ENCODE results near the gene ITPKC. TPM values are rescaled to one million over a fixed set of nuclear protein-coding genes. Genes with fewer than 3 reads are reported as not detected.

ITPKC gene
- total RNA-seq, 1 donor from 2014 or later, result 16.5 TPM

- Mint-ChIP-seq H3K27ac (ENCODE audit: unreplicated experiment) (peak overlapping the region; percentile 100), H3K27me3 (ENCODE audit: low read depth) (no peaks in the 10 kb centered on the region), H3K4me3 (ENCODE audit: unreplicated experiment) (peak overlapping the region; percentile 97), H3K4me1 (ENCODE audit: low read depth) (peaks cover 59% of the 10 kb centered on the region), H3K36me3 (ENCODE audit: low read depth) (peaks cover 13% of the 10 kb centered on the region), H3K9me3 (ENCODE audit: low read depth) (no peaks in the 10 kb centered on the region)
- no peak for DNase-seq (ENCODE audit: low spot score)
- TF ChIP-seq, protein P1, sequence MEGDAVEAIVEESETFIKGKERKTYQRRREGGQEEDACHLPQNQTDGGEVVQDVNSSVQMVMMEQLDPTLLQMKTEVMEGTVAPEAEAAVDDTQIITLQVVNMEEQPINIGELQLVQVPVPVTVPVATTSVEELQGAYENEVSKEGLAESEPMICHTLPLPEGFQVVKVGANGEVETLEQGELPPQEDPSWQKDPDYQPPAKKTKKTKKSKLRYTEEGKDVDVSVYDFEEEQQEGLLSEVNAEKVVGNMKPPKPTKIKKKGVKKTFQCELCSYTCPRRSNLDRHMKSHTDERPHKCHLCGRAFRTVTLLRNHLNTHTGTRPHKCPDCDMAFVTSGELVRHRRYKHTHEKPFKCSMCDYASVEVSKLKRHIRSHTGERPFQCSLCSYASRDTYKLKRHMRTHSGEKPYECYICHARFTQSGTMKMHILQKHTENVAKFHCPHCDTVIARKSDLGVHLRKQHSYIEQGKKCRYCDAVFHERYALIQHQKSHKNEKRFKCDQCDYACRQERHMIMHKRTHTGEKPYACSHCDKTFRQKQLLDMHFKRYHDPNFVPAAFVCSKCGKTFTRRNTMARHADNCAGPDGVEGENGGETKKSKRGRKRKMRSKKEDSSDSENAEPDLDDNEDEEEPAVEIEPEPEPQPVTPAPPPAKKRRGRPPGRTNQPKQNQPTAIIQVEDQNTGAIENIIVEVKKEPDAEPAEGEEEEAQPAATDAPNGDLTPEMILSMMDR (IDR thresholded peaks at IDR 0.05), result no peak
These were observed 490 bp downstream of the ITPKC start for GRCh38 chr19:40717325-40717879.

DNA sequence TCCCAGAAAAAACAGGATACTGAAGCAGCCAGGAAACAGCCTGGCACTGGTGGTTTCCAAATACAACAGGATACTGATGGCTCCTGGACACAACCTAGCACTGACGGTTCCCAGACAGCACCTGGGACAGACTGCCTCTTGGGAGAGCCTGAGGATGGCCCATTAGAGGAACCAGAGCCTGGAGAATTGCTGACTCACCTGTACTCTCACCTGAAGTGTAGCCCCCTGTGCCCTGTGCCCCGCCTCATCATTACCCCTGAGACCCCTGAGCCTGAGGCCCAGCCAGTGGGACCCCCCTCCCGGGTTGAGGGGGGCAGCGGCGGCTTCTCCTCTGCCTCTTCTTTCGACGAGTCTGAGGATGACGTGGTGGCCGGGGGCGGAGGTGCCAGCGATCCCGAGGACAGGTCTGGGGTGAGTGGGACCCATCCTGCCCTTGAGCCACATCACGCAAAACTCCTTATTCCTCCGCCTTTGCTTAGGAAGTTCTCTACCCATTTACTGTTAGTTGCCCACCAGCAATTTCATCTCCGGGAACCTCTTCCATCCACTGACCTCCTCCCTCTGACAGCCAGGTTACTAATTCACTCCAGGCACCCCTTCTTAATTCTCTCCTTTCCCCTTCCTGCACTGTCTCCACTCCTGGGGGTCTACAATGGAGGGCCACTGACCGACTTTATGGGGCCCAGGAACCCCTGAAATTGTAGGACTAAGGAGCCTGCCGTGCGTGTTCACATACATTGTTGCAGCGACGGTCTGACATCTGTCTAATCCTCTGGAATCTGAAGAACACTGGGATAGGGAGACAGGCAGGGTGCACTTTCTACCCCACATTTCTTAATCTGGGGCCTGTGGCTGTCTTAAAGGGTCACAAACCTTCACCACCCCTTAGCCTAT, 1.2 kb downstream of the ITPKC start:
- Mint-ChIP-seq H3K4me3 (ENCODE audit: unreplicated experiment) (peak overlapping the region; percentile 97), H3K27ac (ENCODE audit: unreplicated experiment) (peak overlapping the region; percentile 100), H3K27me3 (ENCODE audit: low read depth) (no peaks in the 10 kb centered on the region), H3K4me1 (ENCODE audit: low read depth) (peaks cover 63% of the 10 kb centered on the region), H3K36me3 (ENCODE audit: low read depth) (peaks cover 14% of the 10 kb centered on the region), H3K9me3 (ENCODE audit: low read depth) (no peaks in the 10 kb centered on the region)
- TF ChIP-seq, protein P1 (IDR thresholded peaks at IDR 0.05), result no peak
- DNase-seq (ENCODE audit: low spot score), result no peak

DNA sequence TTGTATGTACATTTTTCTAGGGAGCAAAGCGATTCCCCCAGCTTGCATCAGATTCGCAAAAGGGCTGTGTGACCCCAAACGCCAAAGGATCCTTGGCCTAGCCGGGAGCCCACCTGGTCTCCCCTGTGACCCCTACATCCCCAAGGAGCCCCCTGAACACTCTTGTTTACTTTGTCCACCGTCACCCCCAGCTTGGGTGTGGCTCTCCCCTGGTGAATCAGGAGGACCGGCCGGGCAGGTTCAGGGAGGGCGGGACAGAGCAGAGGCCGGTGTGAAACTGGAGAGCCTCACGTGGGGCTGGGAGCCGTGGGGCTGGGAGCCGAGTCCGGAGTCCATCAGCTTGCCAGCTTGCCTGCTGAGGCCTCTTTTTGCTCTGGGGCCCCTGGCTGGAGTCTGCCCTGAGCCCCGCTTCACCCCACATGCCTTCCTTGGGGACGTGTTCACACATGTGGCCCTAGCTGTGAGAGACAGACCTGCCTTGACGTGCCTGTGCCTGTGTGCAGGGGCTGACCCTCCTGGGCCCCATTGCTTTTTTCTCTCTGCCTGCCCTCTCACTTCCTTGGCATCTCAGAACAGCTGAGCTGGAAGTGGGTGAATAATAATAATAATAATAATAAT, 2.0 kb downstream of the ITPKC start:
- Mint-ChIP-seq H3K27me3 (ENCODE audit: low read depth) (no peaks in the 10 kb centered on the region), H3K27ac (ENCODE audit: unreplicated experiment) (peak overlapping the region; percentile 100), H3K36me3 (ENCODE audit: low read depth) (peaks cover 17% of the 10 kb centered on the region), H3K4me1 (ENCODE audit: low read depth) (peaks cover 63% of the 10 kb centered on the region), H3K4me3 (ENCODE audit: unreplicated experiment) (peak overlapping the region; percentile 97), H3K9me3 (ENCODE audit: low read depth) (no peaks in the 10 kb centered on the region)
- TF ChIP-seq, protein P1 (IDR thresholded peaks at IDR 0.05), result no peak
- no peak for DNase-seq (ENCODE audit: low spot score)

DNA sequence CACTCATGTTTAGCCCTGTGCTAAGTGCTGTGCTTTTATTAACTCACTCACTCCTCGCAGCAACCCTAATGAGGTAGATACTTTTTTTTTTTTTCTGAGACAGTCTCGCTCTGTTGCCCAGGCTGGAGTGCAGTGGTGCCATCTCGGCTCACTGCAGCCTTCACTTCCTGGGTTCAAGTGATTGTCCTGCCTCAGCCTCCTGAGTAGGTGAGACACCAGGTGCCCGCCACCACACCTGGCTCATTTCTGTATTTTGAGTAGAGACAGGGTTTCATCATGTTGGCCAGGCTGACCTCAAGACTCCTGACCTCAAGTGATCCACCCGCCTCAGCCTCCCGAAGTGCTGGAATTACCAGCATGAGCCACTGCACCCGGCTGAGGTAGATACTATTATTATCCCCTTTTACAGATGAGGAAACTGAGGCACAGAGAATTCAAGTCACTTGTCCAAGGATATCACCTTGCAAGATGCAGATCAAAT, 2.5 kb downstream of the ITPKC start:
- H3K4me1 Mint-ChIP-seq (ENCODE audit: low read depth), result peaks cover 57% of the 10 kb centered on the region
- peaks cover 19% of the 10 kb centered on the region for H3K36me3 Mint-ChIP-seq (ENCODE audit: low read depth)
- no peak for DNase-seq (ENCODE audit: low spot score)
- H3K4me3 Mint-ChIP-seq (ENCODE audit: unreplicated experiment), result peak overlapping the region; percentile 97
- peak overlapping the region; percentile 100 for H3K27ac Mint-ChIP-seq (ENCODE audit: unreplicated experiment)
- TF ChIP-seq, protein P1 (IDR thresholded peaks at IDR 0.05), result no peak
- H3K27me3 Mint-ChIP-seq (ENCODE audit: low read depth), result no peaks in the 10 kb centered on the region
- no peaks in the 10 kb centered on the region for H3K9me3 Mint-ChIP-seq (ENCODE audit: low read depth)

DNA sequence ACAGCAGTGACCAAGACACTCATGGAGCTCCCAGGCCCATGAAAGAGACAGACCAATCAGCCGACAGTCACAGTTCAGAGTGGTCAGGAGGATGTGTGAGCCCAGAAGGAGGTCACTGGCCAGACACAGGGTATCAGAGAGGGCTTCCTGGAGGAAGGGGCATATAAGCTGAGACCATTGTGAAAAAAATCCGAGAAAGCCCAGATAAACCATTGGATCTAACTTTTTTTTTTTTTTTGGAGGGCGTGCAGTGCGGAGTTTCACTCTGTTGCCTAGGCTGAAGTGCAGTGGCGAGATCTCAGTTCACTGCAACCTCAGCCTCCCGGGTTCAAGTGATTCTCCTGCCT, 4.2 kb downstream of the ITPKC start:
- TF ChIP-seq, protein P1 (IDR thresholded peaks at IDR 0.05), result no peak
- peak overlapping the region; percentile 97 for H3K4me3 Mint-ChIP-seq (ENCODE audit: unreplicated experiment)

More for the DNA sequence above, 4.2 kb downstream of the ITPKC start:
- peaks cover 25% of the 10 kb centered on the region for H3K36me3 Mint-ChIP-seq (ENCODE audit: low read depth)
- peaks cover 44% of the 10 kb centered on the region for H3K4me1 Mint-ChIP-seq (ENCODE audit: low read depth)
- DNase-seq (ENCODE audit: low spot score), result no peak
- H3K9me3 Mint-ChIP-seq (ENCODE audit: low read depth), result no peaks in the 10 kb centered on the region
- no peaks in the 10 kb centered on the region for H3K27me3 Mint-ChIP-seq (ENCODE audit: low read depth)
- H3K27ac Mint-ChIP-seq (ENCODE audit: unreplicated experiment), result peak overlapping the region; percentile 45

All from chondrocyte (in vitro differentiated cells).